Measurements from ENCODE around the gene RBP4. TPM values are rescaled to one million over a fixed set of nuclear protein-coding genes. Genes with fewer than 3 reads are reported as not detected.

The RBP4 gene
- polyA plus RNA-seq, 3 donors = 0.25 to 0.64 TPM; not detected in 1

DNA sequence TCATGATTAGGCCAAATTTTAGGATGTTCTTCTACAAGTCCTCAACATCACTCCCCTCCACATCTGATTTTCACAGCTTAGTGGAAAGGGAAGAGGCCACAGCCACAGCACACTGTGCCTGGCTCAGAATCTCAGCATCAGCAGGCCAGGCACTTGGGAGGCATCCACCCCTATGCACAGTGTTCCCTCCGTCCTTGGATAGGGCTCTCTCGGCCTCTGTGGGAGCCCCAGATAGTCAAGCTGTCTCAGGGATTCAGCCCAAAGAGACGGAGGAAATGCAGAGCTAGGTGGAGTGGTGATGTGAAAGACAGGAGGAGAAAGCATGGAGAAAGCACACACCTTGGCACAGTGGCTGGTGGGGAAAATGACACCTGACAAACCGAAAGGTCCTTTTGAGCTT is 1.3 kb downstream of the RBP4 start:
- Histone ChIP-seq H4K20me1 (ENCODE audit: insufficient read depth, low read length) (no peaks in the 10 kb centered on the region), H3K4me3 (replicated peaks in 1 of 3; ENCODE audit: low read depth in 2 of 3, low read length in 3 of 3) (no peak overlapping the region), H3K9ac (ENCODE audit: insufficient read depth, low read length, poor library complexity, severe bottlenecking) (no peak overlapping the region), H3K27me3 (ENCODE audit: control insufficient read depth in 2 of 2, insufficient read depth in 2 of 2, low read length in 2 of 2) (peaks cover 30 to 53% of the 10 kb centered on the region in 2 donors), H3K9me3 (replicated peaks in 1 of 2; ENCODE audit: control insufficient read depth in 1 of 2, insufficient read depth in 1 of 2, low read length in 2 of 2) (peaks cover 0 to 10% of the 10 kb centered on the region in 2 donors), H3K79me2 (ENCODE audit: insufficient read depth, low read length) (no peaks in the 10 kb centered on the region), H3K36me3 (replicated peaks in 1 of 2; ENCODE audit: control insufficient read depth in 1 of 2, insufficient read depth in 2 of 2, low read length in 2 of 2) (no peaks in the 10 kb centered on the region), H3K27ac (ENCODE audit: low read depth in 1 of 2, low read length in 2 of 2) (no peak overlapping the region), H3K4me2 (replicated peaks; ENCODE audit: extremely low read depth, low read length, poor library complexity, severe bottlenecking) (no peak overlapping the region), H2AFZ (ENCODE audit: insufficient read depth, low read depth, low read length, poor library complexity, severe bottlenecking) (no peak overlapping the region), H3K4me1 (ENCODE audit: control insufficient read depth in 1 of 2, insufficient read depth in 2 of 2, low read length in 2 of 2) (peaks cover 7 to 19% of the 10 kb centered on the region in 2 donors)
- Mint-ChIP-seq H3K27ac (no peak overlapping the region), H3K4me1 (peaks cover 10% of the 10 kb centered on the region), H3K36me3 (peaks cover 0 to 5% of the 10 kb centered on the region in 2 donors), H3K27me3 (ENCODE audit: low read depth in 3 of 3) (peaks cover 48 to 56% (median 48%) of the 10 kb centered on the region in 3 donors), H3K9me3 (peaks cover 0 to 6% (median 0%) of the 10 kb centered on the region in 7 donors), H3K4me3 (peak overlapping the region in 1 of 2 donors; percentile 84)
- WGBS (ENCODE audit: insufficient coverage) = 100% methylated on average over 3 of the region's 4 CpGs
- TF ChIP-seq, protein P1, sequence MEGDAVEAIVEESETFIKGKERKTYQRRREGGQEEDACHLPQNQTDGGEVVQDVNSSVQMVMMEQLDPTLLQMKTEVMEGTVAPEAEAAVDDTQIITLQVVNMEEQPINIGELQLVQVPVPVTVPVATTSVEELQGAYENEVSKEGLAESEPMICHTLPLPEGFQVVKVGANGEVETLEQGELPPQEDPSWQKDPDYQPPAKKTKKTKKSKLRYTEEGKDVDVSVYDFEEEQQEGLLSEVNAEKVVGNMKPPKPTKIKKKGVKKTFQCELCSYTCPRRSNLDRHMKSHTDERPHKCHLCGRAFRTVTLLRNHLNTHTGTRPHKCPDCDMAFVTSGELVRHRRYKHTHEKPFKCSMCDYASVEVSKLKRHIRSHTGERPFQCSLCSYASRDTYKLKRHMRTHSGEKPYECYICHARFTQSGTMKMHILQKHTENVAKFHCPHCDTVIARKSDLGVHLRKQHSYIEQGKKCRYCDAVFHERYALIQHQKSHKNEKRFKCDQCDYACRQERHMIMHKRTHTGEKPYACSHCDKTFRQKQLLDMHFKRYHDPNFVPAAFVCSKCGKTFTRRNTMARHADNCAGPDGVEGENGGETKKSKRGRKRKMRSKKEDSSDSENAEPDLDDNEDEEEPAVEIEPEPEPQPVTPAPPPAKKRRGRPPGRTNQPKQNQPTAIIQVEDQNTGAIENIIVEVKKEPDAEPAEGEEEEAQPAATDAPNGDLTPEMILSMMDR (IDR thresholded peaks at IDR 0.05) = no peak
- DNase-seq = no peak
- intact Hi-C loops (cut with micrococcal nuclease) = no loop called here

DNA sequence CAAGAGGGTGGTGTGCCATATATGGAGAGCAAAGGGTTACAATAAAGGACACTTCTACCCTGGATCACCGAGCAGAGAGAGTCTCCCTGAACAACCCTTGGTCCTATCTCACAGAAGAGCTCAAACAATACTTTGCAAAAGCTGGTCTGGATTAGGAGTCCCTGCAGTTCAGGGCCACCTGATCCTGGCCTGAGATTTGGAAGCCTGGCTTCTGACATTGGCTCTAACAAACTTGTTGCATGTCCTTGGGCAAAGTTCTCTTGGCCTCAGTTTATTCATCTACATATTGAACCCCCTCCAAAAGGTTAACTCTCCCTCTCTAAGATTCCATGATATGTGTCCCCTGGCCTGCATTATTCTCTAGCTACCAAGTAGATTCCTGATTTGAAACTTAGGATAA is 1.7 kb downstream of the RBP4 start:
- Histone ChIP-seq H4K20me1 (ENCODE audit: insufficient read depth, low read length) (no peaks in the 10 kb centered on the region), H3K4me3 (replicated peaks in 1 of 3; ENCODE audit: low read depth in 2 of 3, low read length in 3 of 3) (no peak overlapping the region), H3K36me3 (replicated peaks in 1 of 2; ENCODE audit: control insufficient read depth in 1 of 2, insufficient read depth in 2 of 2, low read length in 2 of 2) (no peaks in the 10 kb centered on the region), H3K27me3 (ENCODE audit: control insufficient read depth in 2 of 2, insufficient read depth in 2 of 2, low read length in 2 of 2) (peaks cover 26 to 48% of the 10 kb centered on the region in 2 donors), H3K4me1 (ENCODE audit: control insufficient read depth in 1 of 2, insufficient read depth in 2 of 2, low read length in 2 of 2) (peaks cover 7 to 19% of the 10 kb centered on the region in 2 donors), H3K79me2 (ENCODE audit: insufficient read depth, low read length) (no peaks in the 10 kb centered on the region), H3K9ac (ENCODE audit: insufficient read depth, low read length, poor library complexity, severe bottlenecking) (no peak overlapping the region), H2AFZ (ENCODE audit: insufficient read depth, low read depth, low read length, poor library complexity, severe bottlenecking) (no peak overlapping the region), H3K9me3 (replicated peaks in 1 of 2; ENCODE audit: control insufficient read depth in 1 of 2, insufficient read depth in 1 of 2, low read length in 2 of 2) (peaks cover 0 to 10% of the 10 kb centered on the region in 2 donors), H3K4me2 (replicated peaks; ENCODE audit: extremely low read depth, low read length, poor library complexity, severe bottlenecking) (no peak overlapping the region), H3K27ac (ENCODE audit: low read depth in 1 of 2, low read length in 2 of 2) (no peak overlapping the region)
- TF ChIP-seq, protein P1 (IDR thresholded peaks at IDR 0.05) = no peak
- H3K9me3 Mint-ChIP-seq = peaks cover 0 to 6% (median 0%) of the 10 kb centered on the region in 7 donors
- H3K27me3 Mint-ChIP-seq (ENCODE audit: low read depth in 3 of 3) = peaks cover 45 to 51% (median 46%) of the 10 kb centered on the region in 3 donors
- intact Hi-C loops (cut with micrococcal nuclease) = no loop called here
- no peak for DNase-seq
- H3K27ac Mint-ChIP-seq = no peak overlapping the region
- H3K4me3 Mint-ChIP-seq = peak overlapping the region in 1 of 2 donors; percentile 4
- H3K36me3 Mint-ChIP-seq = peaks cover 0 to 5% of the 10 kb centered on the region in 2 donors
- peaks cover 10% of the 10 kb centered on the region for H3K4me1 Mint-ChIP-seq
- 86% methylated on average over 1 of the region's 1 CpG for WGBS (ENCODE audit: insufficient coverage)
